Activated CD8-positive, alpha-beta T cell treated with anti-CD3 and anti-CD28 coated beads for 36 hours (primary cell): ENCODE measurements around the gene JAG2. TPM values are rescaled to one million over a fixed set of nuclear protein-coding genes. Genes with fewer than 3 reads are reported as not detected.

Experiments used
- ATAC-seq: fragments of 200-7000 bp; cut with Tn5 transposase; one replicate; pipeline ENCODE4 v1.10.0; 2021; ENCODE audit warnings: mild to moderate bottlenecking, moderate library complexity
- CTCF ChIA-PET: fragments of 350-600 bp; sonication (Branson Sonifier 250); formaldehyde crosslinking; loops from one replicate; lab custom pipeline; 2021; ENCODE audit warnings: antibody characterized with exemption; lab: Charles Lee
- POLR2A ChIA-PET: fragments of 350-600 bp; sonication (Branson Sonifier 250); formaldehyde crosslinking; loops from one replicate; lab custom pipeline; 2021; ENCODE audit warnings: antibody characterized with exemption; lab: Charles Lee
- DNase-seq: peaks from one replicate; pipeline ENCODE4 v3.0.0-alpha.2; 2020
- H3K27ac Mint-ChIP-seq: one replicate; pipeline ENCODE4 v1.8.0; 2021; ENCODE audit warnings: mild to moderate bottlenecking, mixed read lengths
- H3K27me3 Mint-ChIP-seq: one replicate; pipeline ENCODE4 v1.8.0; 2021; ENCODE audit warnings: mixed read lengths
- H3K36me3 Mint-ChIP-seq: one replicate; pipeline ENCODE4 v1.8.0; 2021; ENCODE audit warnings: low read depth, mixed read lengths
- H3K4me1 Mint-ChIP-seq: one replicate; pipeline ENCODE4 v1.8.0; 2021; ENCODE audit warnings: low read depth, mixed read lengths
- H3K4me3 Mint-ChIP-seq: one replicate; pipeline ENCODE4 v1.8.0; 2021; ENCODE audit warnings: mild to moderate bottlenecking, moderate library complexity, mixed read lengths
- H3K9me3 Mint-ChIP-seq: one replicate; pipeline ENCODE4 v1.8.0; 2021; ENCODE audit warnings: mixed read lengths
- CTCF ChIP-seq: fragments of 200-600 bp; IDR thresholded peaks from one replicate; pipeline ENCODE4 v1.8.0; 2022; ENCODE audit warnings: antibody characterized with exemption, mild to moderate bottlenecking
- intact Hi-C: fragments of 100-400 bp; cut with micrococcal nuclease; formaldehyde crosslinking; loops from one replicate; pipeline ENCODE4 v1.10.0; 2022
- total RNA-seq, 2 experiments: library from RNA; stranded (reverse); gene quantifications; one replicate each; pipeline ENCODE4 v1.2.3, GENCODE V29; 2021

Gene JAG2
- total RNA-seq, 2 experiments from 2014 or later = 3.6 to 4.1 TPM

- no peak overlapping the region for H3K4me3 Mint-ChIP-seq
Measured at GRCh38 chr14:105178069-105178867, 9.7 kb upstream of the JAG2 start.

GRCh38 chr14:105177082-105177481, 8.5 kb upstream of the JAG2 start:
- no peak for ATAC-seq
- CTCF ChIA-PET = interaction anchor here (2.3 kb wide), 1 partner anchor 11 kb away, joined by 5 read pairs; no protein-coding TSS in a partner anchor
- POLR2A ChIA-PET = no interaction called here
- H3K4me1 Mint-ChIP-seq = peaks cover 14% of the 10 kb centered on the region
- DNase-seq = no peak
- H3K27ac Mint-ChIP-seq = no peak overlapping the region
- H3K4me3 Mint-ChIP-seq = no peak overlapping the region
- no peaks in the 10 kb centered on the region for H3K9me3 Mint-ChIP-seq
- intact Hi-C loops = no loop called here
- H3K27me3 Mint-ChIP-seq = no peaks in the 10 kb centered on the region
- no peaks in the 10 kb centered on the region for H3K36me3 Mint-ChIP-seq
- no peak for TF ChIP-seq CTCF

More at GRCh38 chr14:105178069-105178867, 9.7 kb upstream of the JAG2 start:
- Mint-ChIP-seq H3K4me1 (peaks cover 18% of the 10 kb centered on the region), H3K9me3 (no peaks in the 10 kb centered on the region), H3K36me3 (no peaks in the 10 kb centered on the region), H3K27me3 (no peaks in the 10 kb centered on the region), H3K27ac (no peak overlapping the region)
- no peak for TF ChIP-seq CTCF
- ATAC-seq = no peak
- no peak for DNase-seq
- intact Hi-C loops = no loop called here
- ChIA-PET CTCF (interaction anchor here (0.9 to 2.2 kb wide), 2 partner anchors 9 to 174 kb away, joined by 3 to 17 read pairs; partner anchors contain the start of gene JAG2), POLR2A (no interaction called here)

- CTCF ChIA-PET = interaction anchor here (1.1 to 2.3 kb wide), 3 partner anchors 9 to 304 kb away, joined by 3 to 5 read pairs (median 4); no protein-coding TSS in a partner anchor
- POLR2A ChIA-PET = no interaction called here
- intact Hi-C loops = no loop called here
- ATAC-seq (no peak), DNase-seq (no peak)
- Mint-ChIP-seq H3K4me3 (no peak overlapping the region), H3K4me1 (peaks cover 13% of the 10 kb centered on the region), H3K27ac (no peak overlapping the region), H3K36me3 (no peaks in the 10 kb centered on the region), H3K27me3 (no peaks in the 10 kb centered on the region), H3K9me3 (no peaks in the 10 kb centered on the region)
- no peak for TF ChIP-seq CTCF
Measured at GRCh38 chr14:105176513-105176912, 7.9 kb upstream of the JAG2 start.

GRCh38 chr14:105173901-105174894, 5.6 kb upstream of the JAG2 start:
- intact Hi-C loops = no loop called here
- ATAC-seq = peak; percentile 75
- POLR2A ChIA-PET = no interaction called here
- peak overlapping the region; percentile 24 for H3K4me3 Mint-ChIP-seq
- DNase-seq = peak; percentile 69
- H3K27ac Mint-ChIP-seq = peak overlapping the region; percentile 13
- no peak for TF ChIP-seq CTCF
- CTCF ChIA-PET = no interaction called here
- no peaks in the 10 kb centered on the region for H3K36me3 Mint-ChIP-seq
- H3K4me1 Mint-ChIP-seq = peaks cover 15% of the 10 kb centered on the region
- H3K9me3 Mint-ChIP-seq = no peaks in the 10 kb centered on the region
- peaks cover 9% of the 10 kb centered on the region for H3K27me3 Mint-ChIP-seq
